Neural cell (in vitro differentiated cells): Measurements from ENCODE around the gene COG5.

Experiments used
- CTCF ChIP-seq: fragments of 450-650 bp; IDR thresholded peaks from 2 replicates; pipeline ENCODE4 v1.5.1; 2014; ENCODE audit warnings: antibody characterized with exemption, mild to moderate bottlenecking, moderate library complexity; ENCODE audit not compliant: poor library complexity, severe bottlenecking
- EP300 ChIP-seq: fragments of 450-650 bp; conservative IDR thresholded peaks from 2 replicates; pipeline ENCODE4 v1.6.1; 2014; ENCODE audit warnings: antibody characterized with exemption, mild to moderate bottlenecking, moderate library complexity; ENCODE audit not compliant: poor library complexity, severe bottlenecking
- EZH2 ChIP-seq: fragments of 200-600, 300-800 bp; shearing (Covaris generic), sonication (generic); IDR thresholded peaks from 2 replicates; pipeline ENCODE4 v1.6.1; 2014; ENCODE audit warnings: antibody characterized with exemption, low read length, borderline replicate concordance, mild to moderate bottlenecking; ENCODE audit not compliant: insufficient read depth, poor library complexity, severe bottlenecking
- TAF1 ChIP-seq: IDR thresholded peaks from 2 replicates; pipeline ENCODE4 v1.6.1; 2012; ENCODE audit warnings: low read depth

DNA sequence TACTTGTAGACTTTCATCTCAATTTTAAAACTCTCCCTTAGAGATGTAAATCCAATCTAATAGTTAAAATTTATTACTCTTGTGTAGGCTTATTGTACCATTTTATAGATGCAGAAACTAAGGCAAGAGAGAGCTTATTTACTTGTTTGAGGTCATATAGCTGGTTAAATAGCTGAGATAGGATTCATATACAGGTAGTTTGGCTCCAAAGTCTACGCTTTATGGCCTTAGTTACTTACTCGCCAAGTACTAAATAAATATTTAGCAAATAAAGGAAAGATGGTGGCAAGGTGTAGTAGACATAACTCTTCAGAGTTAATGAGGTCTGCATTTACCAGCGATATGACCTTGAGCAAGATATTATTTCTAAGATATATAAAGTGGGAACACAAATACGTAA lies 308.1 kb downstream of the COG5 start:
- TF ChIP-seq CTCF = no peak
- no peak for TF ChIP-seq TAF1
- TF ChIP-seq EP300 = no peak
- no peak for TF ChIP-seq EZH2
